HCT116 (cell line): Measurements from ENCODE around the gene STX2. TPM values are rescaled to one million over a fixed set of nuclear protein-coding genes. Genes with fewer than 3 reads are reported as not detected.
A peak's percentile ranks its signal among the peaks of the same experiment; 100 is the strongest.

Source experiments
- ATAC-seq: fragments of 200-7000 bp; cut with Tn5 transposase; 2 replicates; pipeline ENCODE4 v1.9.1; 2020; ENCODE audit warnings: mild to moderate bottlenecking, moderate library complexity
- Bru-seq: library from RNA; stranded (reverse); fragments of 400-500 nt; gene quantifications from one replicate; lab custom pipeline; 2021; lab: Mats Ljungman, UMichigan
- BruChase-seq, 2 experiments: library from RNA; stranded (reverse); fragments of 400-500 nt; gene quantifications; one replicate each; lab custom pipeline; 2021; lab: Mats Ljungman, UMichigan
- BruUV-seq: library from RNA; stranded (reverse); fragments of 400-500 nt; replicated peaks from 2 replicates; lab custom pipeline; 2021; lab: Mats Ljungman, UMichigan
- CTCF ChIA-PET: fragments of 300-600 bp; sonication (Branson Sonifier 250); formaldehyde crosslinking; loops from one replicate; lab custom pipeline; 2021; ENCODE audit warnings: antibody characterized with exemption; lab: Charles Lee
- POLR2A ChIA-PET: fragments of 300-600, 350-600 bp; sonication (Branson Sonifier 250); formaldehyde crosslinking; loops from one replicate; lab custom pipeline; 2021; ENCODE audit warnings: antibody characterized with exemption; lab: Charles Lee
- RAD21 ChIA-PET, 2 experiments: fragments of 300-600 bp; sonication (Branson Sonifier 250); formaldehyde crosslinking; loops; one replicate each; lab custom pipeline; 2023; ENCODE audit warnings: low total read pairs in 2 of 2; ENCODE audit not compliant: uncharacterized antibody in 2 of 2, unreplicated experiment in 2 of 2, low non-redundant PET in 1 of 2; lab: Charles Lee
- DNase-seq: peaks from one replicate; pipeline ENCODE4 v3.0.0-alpha.2; 2010; ENCODE audit warnings: low read depth, low spot score
- H2AFZ ChIP-seq: fragments of 200-600 bp; shearing (Covaris generic), sonication (generic); 2 replicates; pipeline ENCODE4 v1.6.1; 2017; ENCODE audit warnings: low read depth, mixed run types, mixed read lengths, antibody characterized with exemption, low read length; ENCODE audit not compliant: poor library complexity, severe bottlenecking
- H3K27ac ChIP-seq: 2 replicates; pipeline ENCODE4 v1.5.1; 2012; ENCODE audit warnings: low read depth, low read length
- H3K27me3 ChIP-seq: fragments of 200-600 bp; sonication (generic); 2 replicates; pipeline ENCODE4 v1.6.1; 2016; ENCODE audit warnings: mixed run types, low read length, mixed read lengths; ENCODE audit not compliant: insufficient read depth
- H3K36me3 ChIP-seq, 2 experiments: fragments of 200-500 bp in 1 of 2; fragments of 200-600 bp in 1 of 2; sonication (Bioruptor generic) in 1 of 2; sonication (generic) in 1 of 2; 2 replicates each; pipeline versions ENCODE4 v1.5.1 to v1.6.1; 2014 to 2016; ENCODE audit warnings: low read length in 2 of 2, inconsistent platforms in 1 of 2, mixed read lengths in 1 of 2, mixed run types in 1 of 2; ENCODE audit not compliant: insufficient read depth in 2 of 2, control insufficient read depth in 1 of 2
- H3K4me1 ChIP-seq, 2 experiments: fragments of 200-600 bp in 1 of 2; sonication (generic) in 1 of 2; 2 replicates each; pipeline versions ENCODE4 v1.5.1 to v1.6.1; 2012 to 2017; ENCODE audit warnings: low read length in 2 of 2, inconsistent platforms in 1 of 2, mild to moderate bottlenecking in 1 of 2, mixed read lengths in 1 of 2, mixed run types in 1 of 2, moderate library complexity in 1 of 2; ENCODE audit not compliant: insufficient read depth in 2 of 2, control insufficient read depth in 1 of 2
- H3K4me2 ChIP-seq: fragments of 200-600 bp; sonication (generic); 2 replicates; pipeline ENCODE4 v1.6.1; 2017; ENCODE audit warnings: mixed run types, low read length, mixed read lengths
- H3K4me3 ChIP-seq, 2 experiments: fragments of 200-600 bp in 1 of 2; sonication (generic) in 1 of 2; replicated peaks in 1 of 2; 2 replicates each; pipeline ENCODE4 v1.5.1; 2011 to 2016; ENCODE audit warnings: low read length in 2 of 2, control low read depth in 1 of 2, low read depth in 1 of 2, mild to moderate bottlenecking in 1 of 2, mixed read lengths in 1 of 2, mixed run types in 1 of 2
- H3K79me2 ChIP-seq: fragments of 200-600 bp; sonication (generic); 2 replicates; pipeline ENCODE4 v1.6.1; 2017; ENCODE audit warnings: mild to moderate bottlenecking, mixed run types, low read length, moderate library complexity, mixed read lengths; ENCODE audit not compliant: insufficient read depth
- H3K9ac ChIP-seq: fragments of 200-600 bp; sonication (generic); 2 replicates; pipeline ENCODE4 v1.6.1; 2016; ENCODE audit warnings: low read length, mixed read lengths
- H3K9me2 ChIP-seq: fragments of 200-600 bp; sonication (generic), shearing (Covaris generic); 2 replicates; pipeline ENCODE4 v1.6.1; 2017; ENCODE audit warnings: mixed run types, mild to moderate bottlenecking, moderate library complexity; ENCODE audit not compliant: insufficient read depth
- H3K9me3 ChIP-seq, 2 experiments: fragments of 200-500 bp in 1 of 2; fragments of 200-600 bp in 1 of 2; sonication (Bioruptor generic) in 1 of 2; sonication (generic) in 1 of 2; 2 replicates each; pipeline ENCODE4 v1.6.1; 2014 to 2017; ENCODE audit warnings: low read length in 2 of 2, mixed read lengths in 2 of 2, inconsistent platforms in 1 of 2, low read depth in 1 of 2, mild to moderate bottlenecking in 1 of 2, mixed run types in 1 of 2, moderate library complexity in 1 of 2; ENCODE audit not compliant: control insufficient read depth in 1 of 2, insufficient read depth in 1 of 2
- H4K20me1 ChIP-seq: fragments of 200-600 bp; sonication (generic), shearing (Covaris generic); 2 replicates; pipeline ENCODE4 v1.6.1; 2017; ENCODE audit warnings: mixed run types, mild to moderate bottlenecking, moderate library complexity; ENCODE audit not compliant: insufficient read depth
- CBX3 ChIP-seq: IDR thresholded peaks from 2 replicates; pipeline ENCODE4 v1.6.1; 2012; ENCODE audit warnings: low read depth
- CEBPB ChIP-seq: IDR thresholded peaks from 2 replicates; pipeline ENCODE4 v1.6.1; 2012; ENCODE audit warnings: low read depth
- EGR1 ChIP-seq: IDR thresholded peaks from 2 replicates; pipeline ENCODE4 v1.6.1; 2012; ENCODE audit warnings: low read depth
- ELF1 ChIP-seq: IDR thresholded peaks from 2 replicates; pipeline ENCODE4 v1.6.1; 2012; ENCODE audit warnings: low read depth, borderline replicate concordance
- EZH2 ChIP-seq: fragments of 200-600 bp; sonication (generic); IDR thresholded peaks from 2 replicates; pipeline ENCODE4 v1.6.1; 2017; ENCODE audit warnings: antibody characterized with exemption, mixed run types
- EZH2phosphoT487 ChIP-seq: fragments of 200-600 bp; IDR thresholded peaks from 2 replicates; pipeline ENCODE4 v1.6.1; 2018; ENCODE audit warnings: antibody characterized with exemption, borderline replicate concordance
- FOSL1 ChIP-seq: IDR thresholded peaks from 2 replicates; pipeline ENCODE4 v1.6.1; 2012; ENCODE audit warnings: low read depth
- POLR2A ChIP-seq: IDR thresholded peaks from 2 replicates; pipeline ENCODE4 v1.7.0; 2011; ENCODE audit warnings: borderline replicate concordance; ENCODE audit not compliant: insufficient read depth, insufficient read length; ENCODE audit errors: extremely low read depth
- POLR2AphosphoS5 ChIP-seq: IDR thresholded peaks from 2 replicates; pipeline ENCODE4 v1.6.1; 2011; ENCODE audit warnings: mild to moderate bottlenecking, low read depth, low read length, moderate library complexity
- RAD21 ChIP-seq: IDR thresholded peaks from 2 replicates; pipeline ENCODE4 v1.6.1; 2012; ENCODE audit warnings: low read depth, mild to moderate bottlenecking
- SIN3A ChIP-seq: IDR thresholded peaks from 2 replicates; pipeline ENCODE4 v1.6.1; 2012; ENCODE audit warnings: low read depth
- SP1 ChIP-seq: IDR thresholded peaks from 2 replicates; pipeline ENCODE4 v1.6.1; 2012; ENCODE audit warnings: low read depth
- SRF ChIP-seq: IDR thresholded peaks from 2 replicates; pipeline ENCODE4 v1.6.1; 2012; ENCODE audit warnings: low read depth
- TCF7L2 ChIP-seq: IDR thresholded peaks from 2 replicates; pipeline ENCODE4 v1.7.0; 2011; ENCODE audit warnings: borderline replicate concordance, inconsistent platforms; ENCODE audit not compliant: insufficient read depth, insufficient read length; ENCODE audit errors: extremely low read depth
- YY1 ChIP-seq: IDR thresholded peaks from 2 replicates; pipeline ENCODE4 v1.6.1; 2011; ENCODE audit warnings: low read length, low read depth, moderate library complexity, mild to moderate bottlenecking; ENCODE audit not compliant: insufficient replicate concordance; ENCODE audit errors: extremely low read depth
- ZFX ChIP-seq: fragments of 450-650 bp; IDR thresholded peaks from 2 replicates; pipeline ENCODE4 v1.6.1; 2017
- ZNF274 ChIP-seq: fragments of 200-500 bp; sonication (Bioruptor generic); IDR thresholded peaks from 2 replicates; pipeline ENCODE4 v1.6.1; 2014; ENCODE audit warnings: mild to moderate bottlenecking, low read depth, low read length, inconsistent platforms
- intact Hi-C: fragments of 100-400 bp; cut with micrococcal nuclease; formaldehyde crosslinking; loops from 2 replicates; pipeline ENCODE4 v1.10.0; 2022
- long read RNA-seq: library from polyadenylated mRNA; unstranded; transcript quantifications from one replicate; pipeline ENCODE4 v2.0.0, GENCODE V29; 2021; ENCODE audit not compliant: unreplicated experiment
- polyA plus RNA-seq: library from polyadenylated mRNA; unstranded; fragments of >200 nt; gene quantifications from 2 replicates; pipeline ENCODE4 v1.2.1, GENCODE V29; 2012; ENCODE audit warnings: missing spikeins
- total RNA-seq: library from RNA; stranded (reverse); gene quantifications from one replicate; pipeline ENCODE4 v1.2.1, GENCODE V29; 2021; ENCODE audit not compliant: unreplicated experiment
- TF ChIP-seq, protein P1 (sequence below), 3 experiments: fragments of 200-600 bp in 1 of 3; sonication (generic) in 1 of 3; IDR thresholded peaks in 2 of 3; conservative IDR thresholded peaks in 1 of 3; 2 replicates each; pipeline ENCODE4 v1.5.1; 2012 to 2017; ENCODE audit warnings: low read depth in 2 of 3, low read length in 2 of 3, antibody characterized with exemption in 1 of 3, borderline replicate concordance in 1 of 3, control low read depth in 1 of 3, mild to moderate bottlenecking in 1 of 3, mixed read lengths in 1 of 3, mixed run types in 1 of 3, moderate library complexity in 1 of 3; ENCODE audit not compliant: insufficient read depth in 1 of 3
- TF ChIP-seq, protein P2 (sequence below): IDR thresholded peaks from 2 replicates; pipeline ENCODE4 v1.6.1; 2012; ENCODE audit warnings: low read depth
- TF ChIP-seq, protein P3 (sequence below): IDR thresholded peaks from 2 replicates; pipeline ENCODE4 v1.6.1; 2012

Gene STX2
- total RNA-seq (19.2 TPM), Bru-seq, nascent RNA (percentile 54 among the genes with signal in this experiment), BruChase-seq, experiment 1, labeled RNA remaining after a 6-hour chase (percentile 69 among the genes with signal in this experiment), BruChase-seq, experiment 2, labeled RNA remaining after a 2-hour chase (percentile 67 among the genes with signal in this experiment)
- polyA plus RNA-seq, result 8.7 and 11.7 TPM in 2 replicates
- long read RNA-seq, transcript STX2-203 (11 exons, 2,151 nt), result major isoform, 27 of 45 reads
- long read RNA-seq, partial matches to known transcripts, result 5 of 45 reads
- long read RNA-seq, other reads (novel, unspliced or antisense), result 11 of 45 reads

DNA sequence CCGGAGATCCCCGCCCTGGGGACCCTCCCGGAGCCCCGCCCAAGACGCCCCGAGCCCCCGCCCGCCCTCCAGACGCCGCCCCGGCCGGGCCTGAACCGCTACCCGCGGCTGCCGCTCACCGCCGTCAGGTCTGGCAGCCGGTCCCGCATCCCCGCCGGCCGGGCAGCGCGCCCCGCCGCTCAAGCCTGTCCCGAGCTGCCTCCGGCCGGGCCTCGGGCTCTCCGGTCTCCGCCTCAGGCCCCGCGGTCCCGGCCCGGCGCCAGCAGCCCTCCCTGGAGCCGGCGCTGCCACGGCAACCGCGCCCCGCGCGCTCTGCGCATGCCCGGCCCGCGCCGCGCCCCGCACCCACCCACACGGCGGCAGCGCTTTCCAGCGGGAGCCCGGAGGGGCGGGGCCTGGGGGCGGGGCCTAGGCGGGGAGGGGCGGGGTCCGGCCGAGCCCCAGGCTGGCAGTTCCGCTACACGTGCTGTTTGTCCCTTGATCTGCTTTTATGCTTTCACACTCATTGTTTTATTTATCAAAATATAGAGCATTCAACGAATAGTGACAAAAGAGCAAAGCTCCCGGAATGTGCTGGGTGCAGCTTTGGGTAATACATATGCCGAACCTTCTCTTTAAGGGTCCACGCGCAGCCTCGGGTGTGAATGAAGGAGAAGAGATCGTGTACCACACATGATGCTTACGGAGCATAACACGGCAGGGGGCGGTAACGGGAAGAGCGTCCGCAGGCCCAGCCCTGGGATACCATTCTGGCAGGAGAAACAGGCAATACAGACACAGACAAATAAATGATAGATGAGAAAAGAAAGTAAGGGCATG lies at the start of gene STX2:
TSS of gene STX2 (minus strand) at position 300 of the 819 bp plus-strand sequence. CDS start at position 149, 151 bp downstream.
- H3K9me3 ChIP-seq, result no peaks in the 10 kb centered on the region
- H3K79me2 ChIP-seq, result peaks cover 10% of the 10 kb centered on the region
- ChIA-PET RAD21 (no interaction called here), CTCF (interaction anchor here (1.1 kb wide), 1 partner anchor 31 kb away, joined by 3 read pairs; no protein-coding TSS in a partner anchor), POLR2A (no interaction called here)
- H3K4me1 ChIP-seq, result peaks cover 12 to 20% of the 10 kb centered on the region in 2 experiments; a peak in 3 of 4 replicates
- no peaks in the 10 kb centered on the region for H3K27me3 ChIP-seq
- H3K27ac ChIP-seq, result peak within 1 kb of the TSS; percentile 42
- H3K36me3 ChIP-seq, result 0 out of 4 replicates have a peak, but pooled peaks cover 0 to 3% of the 10 kb centered on the region in 2 experiments
- peak within 1 kb of the TSS; percentile 64 to 77 for H3K4me3 ChIP-seq
- H2AFZ ChIP-seq, result peak within 1 kb of the TSS; percentile 56
- intact Hi-C loops, result loop anchor here (1.0 kb wide), 1 partner anchor 32 kb away; no protein-coding TSS in a partner anchor
- H3K9ac ChIP-seq, result peak within 1 kb of the TSS; percentile 72
- no peaks in the 10 kb centered on the region for H4K20me1 ChIP-seq
- no TSS peak for BruUV-seq
- peak; percentile 54 for DNase-seq
- H3K9me2 ChIP-seq, result no peaks in the 10 kb centered on the region
- ATAC-seq, result peak; percentile 90
- peak within 1 kb of the TSS; percentile 88 for H3K4me2 ChIP-seq
- TF ChIP-seq ZNF274 (no peak), ELF1 (no peak), FOSL1 (no peak), SIN3A (peak; percentile 33; the same call in 1 of the 2 replicates), EZH2phosphoT487 (no peak), POLR2AphosphoS5 (peak; percentile 45), EZH2 (no peak), CBX3 (no peak), TCF7L2 (peak; percentile 26), ZFX (peak; percentile 50; the same call in 1 of the 2 replicates), CEBPB (no peak), EGR1 (no peak), RAD21 (peak; percentile 29; the same call in 1 of the 2 replicates), SP1 (peak; percentile 36), SRF (no peak), POLR2A (peak; percentile 45), YY1 (no peak)
- TF ChIP-seq, protein P1, sequence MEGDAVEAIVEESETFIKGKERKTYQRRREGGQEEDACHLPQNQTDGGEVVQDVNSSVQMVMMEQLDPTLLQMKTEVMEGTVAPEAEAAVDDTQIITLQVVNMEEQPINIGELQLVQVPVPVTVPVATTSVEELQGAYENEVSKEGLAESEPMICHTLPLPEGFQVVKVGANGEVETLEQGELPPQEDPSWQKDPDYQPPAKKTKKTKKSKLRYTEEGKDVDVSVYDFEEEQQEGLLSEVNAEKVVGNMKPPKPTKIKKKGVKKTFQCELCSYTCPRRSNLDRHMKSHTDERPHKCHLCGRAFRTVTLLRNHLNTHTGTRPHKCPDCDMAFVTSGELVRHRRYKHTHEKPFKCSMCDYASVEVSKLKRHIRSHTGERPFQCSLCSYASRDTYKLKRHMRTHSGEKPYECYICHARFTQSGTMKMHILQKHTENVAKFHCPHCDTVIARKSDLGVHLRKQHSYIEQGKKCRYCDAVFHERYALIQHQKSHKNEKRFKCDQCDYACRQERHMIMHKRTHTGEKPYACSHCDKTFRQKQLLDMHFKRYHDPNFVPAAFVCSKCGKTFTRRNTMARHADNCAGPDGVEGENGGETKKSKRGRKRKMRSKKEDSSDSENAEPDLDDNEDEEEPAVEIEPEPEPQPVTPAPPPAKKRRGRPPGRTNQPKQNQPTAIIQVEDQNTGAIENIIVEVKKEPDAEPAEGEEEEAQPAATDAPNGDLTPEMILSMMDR (IDR thresholded peaks at IDR 0.05 in 2 of 3, conservative IDR thresholded peaks at IDR 0.05 in 1 of 3; ENCODE audit: borderline replicate concordance in 1 of 3, insufficient read depth in 1 of 3, low read depth in 2 of 3, low read length in 2 of 3), result peak in 2 of 3 experiments; percentile 13 to 17; a peak in 2 of 6 replicates
- TF ChIP-seq, protein P2, sequence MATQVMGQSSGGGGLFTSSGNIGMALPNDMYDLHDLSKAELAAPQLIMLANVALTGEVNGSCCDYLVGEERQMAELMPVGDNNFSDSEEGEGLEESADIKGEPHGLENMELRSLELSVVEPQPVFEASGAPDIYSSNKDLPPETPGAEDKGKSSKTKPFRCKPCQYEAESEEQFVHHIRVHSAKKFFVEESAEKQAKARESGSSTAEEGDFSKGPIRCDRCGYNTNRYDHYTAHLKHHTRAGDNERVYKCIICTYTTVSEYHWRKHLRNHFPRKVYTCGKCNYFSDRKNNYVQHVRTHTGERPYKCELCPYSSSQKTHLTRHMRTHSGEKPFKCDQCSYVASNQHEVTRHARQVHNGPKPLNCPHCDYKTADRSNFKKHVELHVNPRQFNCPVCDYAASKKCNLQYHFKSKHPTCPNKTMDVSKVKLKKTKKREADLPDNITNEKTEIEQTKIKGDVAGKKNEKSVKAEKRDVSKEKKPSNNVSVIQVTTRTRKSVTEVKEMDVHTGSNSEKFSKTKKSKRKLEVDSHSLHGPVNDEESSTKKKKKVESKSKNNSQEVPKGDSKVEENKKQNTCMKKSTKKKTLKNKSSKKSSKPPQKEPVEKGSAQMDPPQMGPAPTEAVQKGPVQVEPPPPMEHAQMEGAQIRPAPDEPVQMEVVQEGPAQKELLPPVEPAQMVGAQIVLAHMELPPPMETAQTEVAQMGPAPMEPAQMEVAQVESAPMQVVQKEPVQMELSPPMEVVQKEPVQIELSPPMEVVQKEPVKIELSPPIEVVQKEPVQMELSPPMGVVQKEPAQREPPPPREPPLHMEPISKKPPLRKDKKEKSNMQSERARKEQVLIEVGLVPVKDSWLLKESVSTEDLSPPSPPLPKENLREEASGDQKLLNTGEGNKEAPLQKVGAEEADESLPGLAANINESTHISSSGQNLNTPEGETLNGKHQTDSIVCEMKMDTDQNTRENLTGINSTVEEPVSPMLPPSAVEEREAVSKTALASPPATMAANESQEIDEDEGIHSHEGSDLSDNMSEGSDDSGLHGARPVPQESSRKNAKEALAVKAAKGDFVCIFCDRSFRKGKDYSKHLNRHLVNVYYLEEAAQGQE, result no peak
- TF ChIP-seq, protein P3, sequence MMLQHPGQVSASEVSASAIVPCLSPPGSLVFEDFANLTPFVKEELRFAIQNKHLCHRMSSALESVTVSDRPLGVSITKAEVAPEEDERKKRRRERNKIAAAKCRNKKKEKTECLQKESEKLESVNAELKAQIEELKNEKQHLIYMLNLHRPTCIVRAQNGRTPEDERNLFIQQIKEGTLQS, result no peak
